Stimulated activated CD4-positive, alpha-beta T cell treated with anti-CD3 and anti-CD28 coated beads, Interleukin-2, amount 100 ng/mL, for 48 hours (primary cell): ENCODE measurements around the gene CLRN1.

Source experiments
- DNase-seq, 2 donors: peaks; one replicate each; pipeline ENCODE4 v3.0.0-alpha.2; 2020

Gene CLRN1

GRCh38 chr3:150913133-150913922 lies 59.2 kb downstream of the CLRN1 start:
- no peak for DNase-seq

- no peak for DNase-seq
Observed at GRCh38 chr3:150912501-150912900, 60.0 kb downstream of the CLRN1 start.

- no peak for DNase-seq
Observed at GRCh38 chr3:150911771-150912170, 60.8 kb downstream of the CLRN1 start.

GRCh38 chr3:150906461-150906860 lies 66.1 kb downstream of the CLRN1 start:
- DNase-seq, result no peak

GRCh38 chr3:150905746-150906145 lies 66.8 kb downstream of the CLRN1 start:
- no peak for DNase-seq

- no peak for DNase-seq
Observed at GRCh38 chr3:150905339-150905738, 67.2 kb downstream of the CLRN1 start, which contains the start of gene MINDY4B. Gene MINDY4B, minus strand, starts transcription at chr3:150905439. Its CDS starts 0 bp downstream, at chr3:150905439.

GRCh38 chr3:150902988-150903387 lies 69.5 kb downstream of the CLRN1 start:
- DNase-seq, result no peak

- DNase-seq, result no peak
Observed at GRCh38 chr3:150901793-150902192, 70.7 kb downstream of the CLRN1 start.

GRCh38 chr3:150899141-150899540 lies 73.4 kb downstream of the CLRN1 start:
- no peak for DNase-seq

- no peak for DNase-seq
Observed at GRCh38 chr3:150898046-150898754, 74.3 kb downstream of the CLRN1 start.

GRCh38 chr3:150897592-150897991 lies 74.9 kb downstream of the CLRN1 start:
- no peak for DNase-seq

GRCh38 chr3:150890831-150891230 lies 81.7 kb downstream of the CLRN1 start:
- DNase-seq, result no peak

- DNase-seq, result no peak
Observed at GRCh38 chr3:150890295-150890694, 82.2 kb downstream of the CLRN1 start.

GRCh38 chr3:150889106-150889505 lies 83.4 kb downstream of the CLRN1 start:
- DNase-seq, result no peak

GRCh38 chr3:150887031-150887430 lies 85.5 kb downstream of the CLRN1 start:
- no peak for DNase-seq

- DNase-seq, result no peak
Observed at GRCh38 chr3:150885535-150885934, 87.0 kb downstream of the CLRN1 start.

- no peak for DNase-seq
Observed at GRCh38 chr3:150878996-150879575, 93.4 kb downstream of the CLRN1 start.

GRCh38 chr3:150878290-150878689 lies 94.2 kb downstream of the CLRN1 start:
- DNase-seq, result no peak

- DNase-seq, result no peak
Observed at GRCh38 chr3:150877303-150877702, 95.2 kb downstream of the CLRN1 start.

- no peak for DNase-seq
Observed at GRCh38 chr3:150876611-150877265, 95.8 kb downstream of the CLRN1 start.
